Heart right ventricle (tissue), 16 donors: ENCODE measurements around the gene HNRNPD. TPM values are rescaled to one million over a fixed set of nuclear protein-coding genes. Genes with fewer than 3 reads are reported as not detected.
"Not testable (repeated sequence)": the region's sequence is repeated elsewhere in the genome, so short reads cannot be mapped to it uniquely, and the experiment has no call there.

Experiments used
- ATAC-seq, 8 donors: fragments of 200-7000 bp; cut with Tn5 transposase; one replicate each; pipeline ENCODE4 v1.9.1; 2020; ENCODE audit warnings: mild to moderate bottlenecking in 8 of 8, moderate library complexity in 8 of 8, moderate number of reproducible peaks in 1 of 8
- DNase-seq, 2 donors: peaks; one replicate each; pipeline ENCODE4 v3.0.0-alpha.2; 2020
- H3K27ac ChIP-seq, 10 donors: fragments of 200-600 bp; sonication (generic) in 2 of 10; one replicate each; pipeline versions ENCODE4 v1.5.0 to v1.8.0; 2020 to 2022; ENCODE audit warnings: mild to moderate bottlenecking in 3 of 10
- H3K27me3 ChIP-seq, 7 donors: fragments of 200-600 bp; one replicate each; pipeline ENCODE4 v1.8.0; 2021 to 2022; ENCODE audit warnings: mild to moderate bottlenecking in 2 of 7
- H3K36me3 ChIP-seq, 9 donors: fragments of 200-600 bp; sonication (generic) in 1 of 9; one replicate each; pipeline versions ENCODE4 v1.5.0 to v1.8.0; 2020 to 2022; ENCODE audit warnings: mild to moderate bottlenecking in 2 of 9
- H3K4me1 ChIP-seq, 9 donors: fragments of 200-600 bp; sonication (generic) in 1 of 9; one replicate each; pipeline versions ENCODE4 v1.5.0 to v1.8.0; 2020 to 2022; ENCODE audit warnings: mild to moderate bottlenecking in 4 of 9
- H3K4me3 ChIP-seq, 10 donors: fragments of 200-600 bp; sonication (generic) in 2 of 10; one replicate each; pipeline versions ENCODE4 v1.5.0 to v1.8.0; 2020 to 2022; ENCODE audit warnings: mild to moderate bottlenecking in 7 of 10, moderate library complexity in 2 of 10
- H3K9me3 ChIP-seq, 11 donors: fragments of 200-600 bp in 10 of 11; sonication (generic) in 2 of 11; one replicate each; pipeline versions ENCODE4 v1.5.0 to v1.8.0; 2013 to 2022; ENCODE audit warnings: mild to moderate bottlenecking in 2 of 11, control low read depth in 1 of 11, moderate library complexity in 1 of 11
- CTCF ChIP-seq, 9 donors: fragments of 200-600 bp; sonication (generic) in 2 of 9; IDR thresholded peaks; one replicate each; pipeline versions ENCODE4 v1.5.0 to v1.8.0; 2021 to 2022; ENCODE audit warnings: antibody characterized with exemption in 9 of 9, mild to moderate bottlenecking in 5 of 9, moderate library complexity in 1 of 9
- WGBS, 2 donors: extraction: QIAGEN DNeasy Blood & Tissue Kit; methylation state at CpG; one replicate each; pipeline ENCODE4 v1.1.7; 2013; ENCODE audit warnings: inconsistent platforms in 1 of 2; 5-methylcytosine and 5-hydroxymethylcytosine counted together
- intact Hi-C, 10 donors: fragments of 100-400 bp; cut with DNase I; formaldehyde crosslinking; loops; one replicate each; pipeline versions ENCODE4 v1.11.1 to v1.14.2; 2022
- polyA plus RNA-seq, 2 donors: library from polyadenylated mRNA; stranded (reverse); fragments of 200-250 nt; gene quantifications; one replicate each; pipeline ENCODE4 v1.2.3, GENCODE V29; 2013
- total RNA-seq, 10 donors: library from RNA; stranded (reverse); fragmentation: NEBNext Ultra II Directional in 3 of 10; extraction: Animal tissue kit (Norgen Biotek cat#: 25700) in 3 of 10; gene quantifications; one replicate each; pipeline versions ENCODE4 v1.2.1 to v1.2.4, GENCODE V29; 2021 to 2023
- donor health status: Arrhythmogenic right ventricular cardiomyopathy.
- donor health status: ischemic (EF 13 %, LVEDD 7.1; RV severe dilation, severe dysfunction).
- donor health status: healthy with polysubstance abuse.
- donor health status: DM: no; HTN: yes; CAD: no.
- donor health status: DM: no; HTN: no; CAD: no.
- donor health status: ischemic (EF 25% LVEDD 6.9; RV normal size, moderate dysfunction).
- donor health status: ischemic (EF 25% LVEDD 5.7; RV mildly dilated, moderate dysfunction).
- donor health status: healthy.
- donor health status: DM: yes; HTN: yes; CAD: no.
- donor health status: Ischemic cardiomyopathy.
- donor health status: ischemic (EF 35%, LVEDD 5.7; RV mildly dilated, moderate dysfunction).
- donor health status: nonischemic (EF 11% LVEDD 7.7; RV severe dilation, severe dysfunction).
- donor health status: DM: yes; HTN: yes; CAD: no.
- donor health status: PGD.
- donor health status: ischemic (EF 29% LVEDD 5.4; RV normal size, mild dysfunction).
- donor health status: nonischemic (EF 23%, LVEDD 6.1; RV moderate dilation, normal function).

HNRNPD gene
- total and polyA plus RNA-seq, 12 donors = 102 to 144 (median 122) TPM

- peak in 6 of 9 donors; percentile 14 to 45 (median 43) for TF ChIP-seq CTCF (IDR thresholded peaks at IDR 0.05)
- ATAC-seq (peak in 6 of 8 donors; percentile 52 to 87 (median 72)), DNase-seq (no peak)
- Histone ChIP-seq H3K27me3 (no peaks in the 10 kb centered on the region), H3K36me3 (peaks cover 0 to 5% (median 0%) of the 10 kb centered on the region in 9 donors), H3K9me3 (no peaks in the 10 kb centered on the region), H3K4me1 (peaks cover 0 to 12% (median 0%) of the 10 kb centered on the region in 9 donors), H3K27ac (peak overlapping the region in 3 of 10 donors; percentile 0 to 33 (median 32)), H3K4me3 (no peak overlapping the region)
- 48 to 58% methylated on average over 1 of the region's 1 CpG for whole genome bisulfite sequencing, 2 donors
- intact Hi-C loops = loop anchor here in 2 of 10 donors (5.0 kb wide), 1 partner anchor 39 kb away; no protein-coding TSS in a partner anchor
Measured at GRCh38 chr4:82388405-82388804, 14.6 kb upstream of the HNRNPD start.

DNA sequence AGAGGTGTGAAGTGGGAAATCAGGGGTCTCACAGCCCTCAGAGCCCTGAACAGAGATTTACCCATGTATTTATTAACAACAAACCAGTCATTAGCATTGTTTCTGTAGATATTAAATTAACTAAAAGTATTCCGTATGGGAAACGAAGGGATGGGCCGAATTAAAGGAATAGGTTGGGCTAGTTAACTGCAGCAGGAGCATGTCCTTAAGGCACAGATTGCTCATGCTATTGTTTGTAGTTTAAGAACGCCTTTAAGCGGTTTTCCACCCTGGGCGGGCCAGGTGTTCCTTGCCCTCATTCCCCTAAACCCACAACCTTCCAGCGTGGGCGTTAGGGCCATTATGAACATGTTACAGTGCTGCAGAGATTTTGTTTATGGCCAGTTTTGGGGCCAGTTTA, 12.5 kb upstream of the HNRNPD start:
- intact Hi-C loops = loop anchor here in 2 of 10 donors (5.0 kb wide), 1 partner anchor 41 kb away; no protein-coding TSS in a partner anchor
- ATAC-seq, H3K27ac ChIP-seq, H3K27me3 ChIP-seq, H3K4me3 ChIP-seq, H3K36me3 ChIP-seq, H3K9me3 ChIP-seq, DNase-seq: not testable (repeated sequence)
- peaks cover 0 to 30% (median 3%) of the 10 kb centered on the region in 9 donors for H3K4me1 ChIP-seq
- WGBS, 2 donors = 95 to 99% methylated on average over 8 of the region's 8 CpGs

GRCh38 chr4:82382751-82383150, 9.0 kb upstream of the HNRNPD start:
- Histone ChIP-seq H3K36me3 (peaks cover 0 to 5% (median 0%) of the 10 kb centered on the region in 9 donors), H3K4me1 (peaks cover 0 to 37% (median 14%) of the 10 kb centered on the region in 9 donors), H3K9me3 (no peaks in the 10 kb centered on the region), H3K27me3 (no peaks in the 10 kb centered on the region), H3K27ac (no peak overlapping the region), H3K4me3 (no peak overlapping the region)
- intact Hi-C loops = no loop called here
- DNase-seq (no peak), ATAC-seq (no peak)
- TF ChIP-seq CTCF (IDR thresholded peaks at IDR 0.05) = no peak
- 61 to 68% methylated on average over 2 of the region's 2 CpGs for WGBS, 2 donors

GRCh38 chr4:82381661-82382296, 8.0 kb upstream of the HNRNPD start:
- Histone ChIP-seq H3K27ac (peak overlapping the region in 8 of 10 donors; percentile 9 to 72 (median 48)), H3K9me3 (no peaks in the 10 kb centered on the region), H3K27me3 (no peaks in the 10 kb centered on the region), H3K36me3 (peaks cover 0 to 5% (median 0%) of the 10 kb centered on the region in 9 donors), H3K4me3 (no peak overlapping the region), H3K4me1 (peaks cover 0 to 33% (median 14%) of the 10 kb centered on the region in 9 donors)
- WGBS, 2 donors = 73% methylated on average over 2 of the region's 2 CpGs
- DNase-seq (no peak), ATAC-seq (peak in 5 of 8 donors; percentile 40 to 62 (median 50))
- TF ChIP-seq CTCF (IDR thresholded peaks at IDR 0.05) = no peak
- intact Hi-C loops = no loop called here

GRCh38 chr4:82381235-82381634, 7.4 kb upstream of the HNRNPD start:
- Histone ChIP-seq H3K4me3 (no peak overlapping the region), H3K27ac (peak overlapping the region in 8 of 10 donors; percentile 9 to 72 (median 48)), H3K36me3 (peaks cover 0 to 5% (median 0%) of the 10 kb centered on the region in 9 donors), H3K27me3 (no peaks in the 10 kb centered on the region), H3K4me1 (peaks cover 0 to 35% (median 14%) of the 10 kb centered on the region in 9 donors), H3K9me3 (no peaks in the 10 kb centered on the region)
- ATAC-seq (peak in 6 of 8 donors; percentile 34 to 77 (median 52)), DNase-seq (no peak)
- TF ChIP-seq CTCF (IDR thresholded peaks at IDR 0.05) = no peak
- WGBS, 2 donors = 77 to 90% methylated on average over 3 of the region's 3 CpGs
- intact Hi-C loops = no loop called here
